Keratinocyte (primary cell): ENCODE data around the gene MIER3.

Experiments used
- EZH2 ChIP-seq: IDR thresholded peaks from one replicate; pipeline ENCODE4 v1.6.1; 2012; ENCODE audit warnings: inconsistent platforms, mild to moderate bottlenecking, low read length, moderate library complexity
- TF ChIP-seq, protein P1 (sequence below), 3 experiments: IDR thresholded peaks in 1 of 3; conservative IDR thresholded peaks in 1 of 3; optimal IDR thresholded peaks in 1 of 3; 2 replicates in 2 of 3; 3 replicates in 1 of 3; pipeline versions ENCODE3 to v1.5.1; 2011; ENCODE audit warnings: low read length in 3 of 3, mild to moderate bottlenecking in 3 of 3, moderate library complexity in 2 of 3, control low read depth in 1 of 3, inconsistent platforms in 1 of 3; ENCODE audit not compliant: insufficient read depth in 2 of 3; ENCODE audit errors: extremely low read depth in 1 of 3

DNA sequence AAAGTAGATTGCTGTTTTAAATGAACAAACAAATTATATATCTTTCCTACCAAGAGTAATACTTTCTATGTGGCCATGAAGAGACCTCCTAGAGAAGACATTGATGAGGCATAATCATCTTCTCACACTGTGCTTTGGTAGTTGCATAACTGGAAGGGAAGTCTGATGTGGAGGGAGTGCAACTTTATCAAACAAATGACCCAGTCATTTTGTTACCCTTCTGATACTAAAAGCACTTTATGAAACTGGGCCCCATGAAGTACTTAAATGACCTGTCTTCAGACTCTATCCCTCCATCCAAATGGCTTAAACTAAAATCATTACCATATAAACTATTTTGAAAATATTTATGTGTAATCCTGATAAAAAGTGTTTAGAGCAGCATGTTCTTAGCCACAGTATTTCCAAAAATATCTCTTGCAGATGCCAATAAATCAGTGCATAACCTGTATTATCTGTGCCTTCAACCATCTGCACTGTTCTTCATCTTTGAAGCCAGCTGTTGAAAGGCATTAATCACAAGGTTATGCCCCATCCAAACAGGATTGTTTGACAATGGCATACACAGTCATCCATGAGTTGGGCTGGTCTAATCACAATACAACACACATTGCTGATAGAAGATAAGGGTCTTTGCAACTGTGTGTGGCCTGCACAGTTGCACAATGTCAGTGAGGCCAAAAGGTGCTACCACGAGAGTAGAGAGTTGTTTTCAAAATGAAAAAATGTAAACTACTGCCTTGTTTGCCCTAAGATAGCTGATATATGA lies 31.9 kb upstream of the MIER3 start:
- TF ChIP-seq, protein P1, sequence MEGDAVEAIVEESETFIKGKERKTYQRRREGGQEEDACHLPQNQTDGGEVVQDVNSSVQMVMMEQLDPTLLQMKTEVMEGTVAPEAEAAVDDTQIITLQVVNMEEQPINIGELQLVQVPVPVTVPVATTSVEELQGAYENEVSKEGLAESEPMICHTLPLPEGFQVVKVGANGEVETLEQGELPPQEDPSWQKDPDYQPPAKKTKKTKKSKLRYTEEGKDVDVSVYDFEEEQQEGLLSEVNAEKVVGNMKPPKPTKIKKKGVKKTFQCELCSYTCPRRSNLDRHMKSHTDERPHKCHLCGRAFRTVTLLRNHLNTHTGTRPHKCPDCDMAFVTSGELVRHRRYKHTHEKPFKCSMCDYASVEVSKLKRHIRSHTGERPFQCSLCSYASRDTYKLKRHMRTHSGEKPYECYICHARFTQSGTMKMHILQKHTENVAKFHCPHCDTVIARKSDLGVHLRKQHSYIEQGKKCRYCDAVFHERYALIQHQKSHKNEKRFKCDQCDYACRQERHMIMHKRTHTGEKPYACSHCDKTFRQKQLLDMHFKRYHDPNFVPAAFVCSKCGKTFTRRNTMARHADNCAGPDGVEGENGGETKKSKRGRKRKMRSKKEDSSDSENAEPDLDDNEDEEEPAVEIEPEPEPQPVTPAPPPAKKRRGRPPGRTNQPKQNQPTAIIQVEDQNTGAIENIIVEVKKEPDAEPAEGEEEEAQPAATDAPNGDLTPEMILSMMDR (optimal IDR thresholded peaks at IDR 0.05 in 1 of 3, IDR thresholded peaks at IDR 0.05 in 1 of 3, conservative IDR thresholded peaks at IDR 0.05 in 1 of 3; ENCODE audit: extremely low read depth in 1 of 3, insufficient read depth in 2 of 3, low read length in 3 of 3) = no peak
- no peak for TF ChIP-seq EZH2
